ENCODE measurements around the gene NTPCR.
A peak's percentile ranks its signal among the peaks of the same experiment; 100 is the strongest.

NTPCR gene

GRCh38 chr1:232962761-232963745, 12.6 kb downstream of the NTPCR start:
- no peak for DNase-seq (ENCODE audit: low spot score)

- no peak for DNase-seq (ENCODE audit: low spot score)
Measured at GRCh38 chr1:232964601-232965000, 14.2 kb downstream of the NTPCR start.

DNA sequence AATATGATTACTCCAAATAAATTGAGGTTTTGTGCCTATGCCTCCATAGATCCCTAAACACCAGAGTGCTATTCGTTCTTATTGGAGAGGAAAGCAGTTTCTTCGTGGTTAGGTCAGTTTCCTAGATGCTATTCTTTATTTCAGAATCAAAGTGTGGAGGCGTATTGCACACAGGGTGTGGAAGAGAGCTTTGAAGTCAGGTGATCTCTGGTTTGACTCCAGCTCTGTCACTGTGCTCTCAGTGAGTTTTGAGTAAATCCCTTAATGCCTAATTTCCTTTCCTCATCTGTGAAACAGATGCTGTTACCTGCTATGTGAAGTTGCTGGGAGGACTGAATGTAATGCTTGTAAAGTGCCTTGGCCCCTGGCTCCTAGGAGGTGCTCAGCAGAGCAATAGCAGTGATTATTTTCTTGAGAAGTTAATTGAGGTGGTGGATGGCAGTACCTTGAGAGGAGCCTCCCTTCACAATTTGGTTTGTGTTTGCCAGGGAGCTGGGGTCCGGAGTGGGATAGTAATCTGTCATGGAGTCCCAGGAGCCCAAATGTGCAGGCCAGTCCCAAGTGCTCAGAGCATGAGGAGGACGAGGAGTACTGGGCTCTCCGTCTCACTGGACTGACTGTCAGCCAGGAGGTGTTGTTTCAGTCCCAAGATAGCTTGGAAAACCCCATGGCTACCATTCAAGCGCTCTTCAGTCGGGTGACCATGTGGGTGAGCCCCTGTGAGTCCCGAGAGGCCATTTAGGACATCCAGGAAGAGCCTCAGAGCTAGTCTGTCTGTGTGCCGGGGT, 14.9 kb downstream of the NTPCR start:
- DNase-seq (ENCODE audit: low spot score) = no peak

- DNase-seq (ENCODE audit: low spot score) = no peak
Measured at GRCh38 chr1:232965912-232966217, 15.5 kb downstream of the NTPCR start.

DNA sequence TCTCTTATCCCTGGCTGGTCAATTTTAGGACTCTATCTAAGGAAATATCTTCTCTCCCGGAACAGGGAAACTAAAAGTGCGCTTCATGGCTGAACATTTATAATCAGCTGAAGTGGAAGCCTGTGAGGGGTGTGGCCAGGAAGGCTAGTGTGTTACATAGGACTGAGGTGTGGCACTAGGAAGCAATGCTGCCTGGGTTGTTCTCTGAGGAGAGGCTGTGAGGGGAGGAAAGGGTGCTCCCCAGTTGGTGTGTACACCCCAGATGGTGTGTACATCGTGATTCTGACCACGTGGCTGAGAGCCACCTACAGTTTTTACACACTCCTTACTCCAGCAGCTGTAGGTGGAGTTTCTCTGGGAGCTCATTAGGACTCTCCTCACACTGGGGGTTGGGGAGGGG, 16.3 kb downstream of the NTPCR start:
- no peak for DNase-seq (ENCODE audit: low spot score)

DNA sequence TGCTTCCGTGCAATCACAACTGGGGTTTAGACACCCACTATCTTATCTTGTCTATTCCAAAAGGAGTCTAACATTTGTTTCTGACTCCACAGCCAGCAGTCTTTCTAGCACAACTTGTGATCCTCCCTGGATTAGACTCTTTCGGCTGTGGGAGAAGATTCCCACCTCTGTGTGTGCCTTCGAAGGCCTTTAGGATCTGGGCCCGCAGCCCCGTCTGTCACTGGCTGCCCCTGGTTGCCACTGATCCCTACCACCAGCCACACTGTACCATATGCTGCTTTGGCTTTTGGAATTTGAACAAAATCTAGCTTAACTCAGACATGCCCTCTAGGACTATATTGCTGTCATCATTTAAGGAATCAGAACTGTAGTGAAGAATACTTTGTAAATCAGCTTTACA, 18.0 kb downstream of the NTPCR start:
- no peak for DNase-seq (ENCODE audit: low spot score)

GRCh38 chr1:232968965-232969364, 18.6 kb downstream of the NTPCR start:
- DNase-seq (ENCODE audit: low spot score) = no peak

DNA sequence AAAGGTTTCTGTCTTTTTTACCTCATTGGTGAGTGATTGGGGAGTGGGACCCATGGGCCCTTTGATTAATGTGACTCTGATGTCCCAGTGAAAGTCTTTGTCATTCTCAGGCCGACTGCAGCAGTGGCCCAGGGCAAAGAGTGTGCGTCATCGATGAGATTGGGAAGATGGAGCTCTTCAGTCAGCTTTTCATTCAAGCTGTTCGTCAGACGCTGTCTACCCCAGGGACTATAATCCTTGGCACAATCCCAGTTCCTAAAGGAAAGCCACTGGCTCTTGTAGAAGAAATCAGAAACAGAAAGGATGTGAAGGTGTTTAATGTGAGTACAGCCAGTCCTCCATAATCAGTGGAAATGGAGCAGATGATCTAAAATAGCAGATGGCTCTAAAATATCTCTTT, 19.4 kb downstream of the NTPCR start:
- no peak for DNase-seq (ENCODE audit: low spot score)

DNA sequence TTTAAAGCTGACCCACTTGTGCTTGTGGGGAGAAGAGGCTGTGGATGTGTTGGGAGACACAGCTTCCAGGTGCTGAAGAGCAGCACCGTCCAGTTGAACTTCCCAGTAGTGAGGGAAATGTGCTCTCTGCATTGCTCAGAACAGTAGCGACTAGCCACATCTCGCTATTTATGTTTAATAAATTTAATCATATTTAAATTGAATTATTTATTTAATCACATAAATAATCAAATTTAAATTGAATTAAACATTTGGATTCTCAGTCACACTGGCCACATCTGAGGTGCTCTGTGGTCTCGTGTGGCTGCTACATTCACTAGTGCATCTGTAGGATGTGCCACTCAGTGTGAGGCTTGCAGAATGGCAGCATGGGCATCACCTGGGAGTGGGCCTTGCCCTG, 20.1 kb downstream of the NTPCR start:
- no peak for DNase-seq (ENCODE audit: low spot score)

DNA sequence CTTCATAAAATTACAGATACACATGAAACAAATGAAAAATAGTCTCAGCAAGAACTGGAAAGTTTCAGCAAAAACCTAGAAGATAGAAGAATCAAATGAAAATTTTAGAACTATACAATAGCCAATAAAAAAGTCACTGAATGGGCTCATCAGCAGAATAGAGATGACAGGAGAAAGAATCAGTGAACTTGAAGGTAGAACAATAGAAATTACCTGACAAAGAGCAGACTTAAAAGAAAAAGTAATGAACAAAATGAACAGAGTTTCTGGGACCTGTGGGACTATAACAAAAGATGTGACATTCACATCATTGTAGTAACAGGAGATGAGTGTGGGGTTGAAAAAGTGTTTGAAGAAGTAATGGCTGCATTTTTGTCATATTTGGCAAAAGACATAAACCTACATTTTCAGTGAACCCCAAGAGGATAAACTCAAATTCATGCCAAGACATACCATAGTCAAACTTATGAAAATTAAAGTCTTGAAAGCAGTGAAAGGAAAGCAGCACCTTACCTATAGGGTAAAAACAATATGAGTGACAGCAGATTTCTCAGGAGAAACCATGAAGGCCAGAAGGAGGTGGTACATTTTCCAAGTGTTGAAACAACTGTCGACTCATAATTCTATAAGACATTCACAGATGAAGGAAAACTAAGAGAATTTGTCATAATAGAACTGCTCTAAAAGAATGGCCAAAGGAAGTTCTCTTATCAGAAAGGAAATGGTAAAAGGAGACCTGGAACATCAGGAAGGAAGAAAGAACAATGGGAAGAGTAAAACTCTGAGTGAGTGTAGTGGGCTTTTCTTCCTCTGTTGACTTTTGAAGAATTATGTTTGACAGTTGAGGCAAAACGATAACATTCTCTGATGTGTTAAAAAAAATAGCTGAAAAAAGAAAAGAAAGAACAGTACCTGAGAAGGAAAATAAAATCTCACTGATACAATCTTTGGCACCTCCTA, 23.5 kb downstream of the NTPCR start:
- DNase-seq (ENCODE audit: low spot score) = no peak

DNA sequence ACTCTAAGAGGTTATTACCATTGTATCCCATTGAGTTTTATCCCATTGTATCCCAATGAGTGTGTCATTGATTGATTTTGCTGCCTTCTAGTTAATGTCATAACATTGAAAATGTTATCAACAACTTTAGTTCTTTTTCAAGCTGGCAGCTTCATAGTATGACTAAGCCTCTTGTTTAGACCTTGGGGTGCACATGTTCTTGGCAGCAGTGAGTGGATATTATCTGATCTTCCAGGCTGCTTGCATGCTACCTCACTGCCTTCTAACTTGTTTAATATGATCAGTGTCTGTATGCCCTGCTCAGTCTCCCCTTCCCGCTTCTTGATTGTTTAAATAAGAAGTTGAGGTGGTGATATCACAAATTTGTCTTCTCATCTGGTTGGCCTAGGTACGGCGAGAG, 24.6 kb downstream of the NTPCR start:
- no peak for DNase-seq (ENCODE audit: low spot score)

- DNase-seq (ENCODE audit: low spot score) = peak; percentile 20
Measured at GRCh38 chr1:232978091-232978634, 27.8 kb downstream of the NTPCR start.

DNA sequence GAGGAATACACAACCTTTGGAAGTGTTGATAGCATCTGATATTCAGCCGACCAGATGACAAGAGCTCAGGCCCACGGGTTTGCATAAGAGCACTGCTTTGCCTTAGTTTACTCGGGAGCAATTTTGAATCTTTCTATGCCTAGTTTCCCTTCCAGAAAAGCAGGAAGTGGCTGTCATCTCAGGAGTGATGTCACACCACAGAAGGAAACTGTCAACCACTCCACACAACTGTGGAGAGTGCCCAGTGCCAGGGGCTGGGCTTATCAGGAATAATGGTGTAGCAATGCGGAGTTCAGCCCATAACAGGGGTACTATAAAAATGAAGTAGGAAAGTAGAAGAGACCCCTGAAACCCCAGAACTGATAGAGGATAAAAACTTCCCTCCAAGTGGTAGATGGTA, 28.4 kb downstream of the NTPCR start:
- no peak for DNase-seq (ENCODE audit: low spot score)

DNA sequence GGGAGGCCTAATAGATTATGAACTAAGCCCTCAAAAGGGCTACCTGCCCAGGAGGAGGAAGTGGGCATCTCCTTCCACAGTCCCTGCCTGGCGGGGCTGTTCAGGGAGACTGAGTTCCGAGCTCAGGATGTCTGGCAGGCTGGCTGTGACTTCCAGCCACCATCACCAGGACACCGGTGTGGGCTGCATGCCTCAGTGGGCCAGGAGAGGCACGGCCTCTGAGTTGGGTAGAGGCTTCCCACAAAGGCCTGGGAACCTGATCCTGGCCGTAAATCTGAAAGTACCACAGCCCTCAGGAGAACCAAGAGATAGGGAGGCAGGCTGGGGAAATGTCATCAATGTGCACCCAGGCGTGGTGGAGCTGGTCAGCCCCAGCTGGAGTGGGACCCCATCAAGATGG, 29.1 kb downstream of the NTPCR start:
- DNase-seq (ENCODE audit: low spot score) = no peak

DNA sequence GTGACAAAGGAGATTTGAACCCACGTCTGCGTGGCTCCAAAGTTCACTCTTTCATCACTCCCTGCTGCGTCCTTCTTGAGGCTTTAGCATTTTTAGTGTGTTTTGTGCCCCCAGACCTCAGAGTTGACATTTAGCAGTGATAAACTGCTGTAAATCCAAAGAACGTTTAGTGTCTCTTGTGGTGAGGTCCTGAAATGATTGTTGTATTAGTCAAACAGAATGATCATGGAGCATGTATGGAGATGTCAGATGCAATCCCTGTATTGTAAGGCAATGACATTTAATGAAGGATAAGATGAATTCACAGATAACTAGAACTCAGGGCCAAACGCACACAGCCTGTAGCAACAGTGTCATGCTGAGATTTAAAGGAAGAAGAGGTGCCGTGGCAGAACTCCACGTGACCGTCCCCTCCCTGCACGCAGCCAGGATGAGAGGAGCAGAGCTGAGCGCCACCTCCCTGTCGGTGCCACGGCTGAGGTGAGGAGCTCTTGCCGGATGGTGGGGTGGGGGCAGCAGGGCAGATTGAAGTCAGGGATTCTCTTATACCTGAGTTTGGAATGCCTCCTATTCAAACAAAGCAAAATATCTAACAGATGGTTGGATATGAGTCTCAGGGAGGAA, 30.1 kb downstream of the NTPCR start:
- DNase-seq (ENCODE audit: low spot score) = no peak

- no peak for DNase-seq (ENCODE audit: low spot score)
Measured at GRCh38 chr1:232980986-232981560, 30.7 kb downstream of the NTPCR start.

DNA sequence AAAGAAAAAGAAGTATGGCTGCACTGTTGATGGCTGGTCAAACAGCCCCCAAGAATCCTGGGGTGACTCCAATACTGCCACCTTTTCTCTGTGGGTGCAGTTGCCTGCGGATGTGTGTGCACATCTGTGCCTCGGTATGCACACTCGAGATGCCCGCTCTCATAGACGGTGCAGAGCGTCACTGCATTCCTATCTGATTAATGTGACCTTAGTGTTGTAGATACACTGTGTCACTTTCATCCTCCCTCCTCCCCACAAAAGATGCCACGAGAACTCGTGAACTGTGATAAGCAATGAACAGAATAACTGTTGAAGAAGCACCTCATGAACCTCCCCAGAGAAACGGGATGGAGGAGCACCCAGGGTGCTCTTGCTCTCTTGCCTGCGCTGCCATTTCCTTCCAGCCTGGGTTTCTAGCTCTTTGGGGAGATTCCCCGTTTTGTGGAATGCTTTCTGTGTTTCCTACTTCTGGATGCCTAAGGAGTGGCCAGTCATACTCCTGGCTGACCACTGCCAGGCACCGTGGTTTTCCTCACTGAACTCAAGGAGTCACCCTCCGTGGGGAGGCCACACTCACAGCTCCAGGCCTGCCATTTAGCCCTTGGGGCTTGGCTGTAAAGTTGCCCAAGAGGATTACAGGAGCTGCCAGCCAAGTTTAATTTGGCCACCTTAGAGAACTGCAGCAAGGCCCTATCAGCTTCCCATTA, 32.0 kb downstream of the NTPCR start:
- no peak for DNase-seq (ENCODE audit: low spot score)

- DNase-seq (ENCODE audit: low spot score) = no peak
Measured at GRCh38 chr1:232983375-232983774, 33.0 kb downstream of the NTPCR start.

GRCh38 chr1:232983817-232984567, 33.6 kb downstream of the NTPCR start:
- DNase-seq (ENCODE audit: low spot score) = no peak
